ENCODE results near the gene SSR2. TPM values are rescaled to one million over a fixed set of nuclear protein-coding genes. Genes with fewer than 3 reads are reported as not detected.

The SSR2 gene
- total RNA-seq, 4 donors from 2014 or later = 197 to 397 (median 308) TPM

DNA sequence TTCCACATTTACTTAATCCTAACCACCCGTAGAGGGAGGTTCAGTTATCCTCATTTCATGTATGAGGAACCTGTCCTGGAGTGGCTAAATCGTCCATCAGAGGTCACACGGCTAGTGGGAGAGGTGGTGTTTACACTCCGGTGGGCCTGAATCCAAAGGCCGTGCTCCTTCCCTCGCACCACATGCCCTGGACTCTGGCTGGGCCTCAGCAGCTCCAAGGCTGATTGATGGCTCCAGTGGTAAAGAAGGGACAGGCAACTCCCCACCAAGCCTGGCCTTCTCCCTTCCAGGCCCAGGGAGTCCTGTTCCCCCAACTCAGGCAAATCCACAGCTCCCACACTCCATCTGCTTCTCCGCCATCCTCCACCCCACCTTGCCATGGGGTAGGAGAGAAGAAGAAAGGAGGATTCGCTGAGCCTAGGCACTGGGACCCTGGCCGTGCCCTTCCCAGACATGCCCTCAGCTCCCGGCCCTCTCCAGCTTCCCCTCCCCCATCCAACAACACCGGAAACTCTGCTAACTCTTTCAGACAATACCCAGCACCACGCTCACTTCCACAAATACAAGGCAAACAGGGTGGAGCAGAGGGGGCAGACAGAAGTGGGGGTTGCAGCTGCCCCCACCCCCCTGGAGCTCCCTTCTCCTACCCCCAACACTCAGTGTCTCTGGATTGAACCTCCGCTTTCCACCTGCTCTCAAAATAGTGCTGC, 53.3 kb downstream of the SSR2 start:
- ATAC-seq (ENCODE audit: low FRiP score) (no peak), DNase-seq (ENCODE audit: low spot score) (no peak)
- TF ChIP-seq, protein P1, sequence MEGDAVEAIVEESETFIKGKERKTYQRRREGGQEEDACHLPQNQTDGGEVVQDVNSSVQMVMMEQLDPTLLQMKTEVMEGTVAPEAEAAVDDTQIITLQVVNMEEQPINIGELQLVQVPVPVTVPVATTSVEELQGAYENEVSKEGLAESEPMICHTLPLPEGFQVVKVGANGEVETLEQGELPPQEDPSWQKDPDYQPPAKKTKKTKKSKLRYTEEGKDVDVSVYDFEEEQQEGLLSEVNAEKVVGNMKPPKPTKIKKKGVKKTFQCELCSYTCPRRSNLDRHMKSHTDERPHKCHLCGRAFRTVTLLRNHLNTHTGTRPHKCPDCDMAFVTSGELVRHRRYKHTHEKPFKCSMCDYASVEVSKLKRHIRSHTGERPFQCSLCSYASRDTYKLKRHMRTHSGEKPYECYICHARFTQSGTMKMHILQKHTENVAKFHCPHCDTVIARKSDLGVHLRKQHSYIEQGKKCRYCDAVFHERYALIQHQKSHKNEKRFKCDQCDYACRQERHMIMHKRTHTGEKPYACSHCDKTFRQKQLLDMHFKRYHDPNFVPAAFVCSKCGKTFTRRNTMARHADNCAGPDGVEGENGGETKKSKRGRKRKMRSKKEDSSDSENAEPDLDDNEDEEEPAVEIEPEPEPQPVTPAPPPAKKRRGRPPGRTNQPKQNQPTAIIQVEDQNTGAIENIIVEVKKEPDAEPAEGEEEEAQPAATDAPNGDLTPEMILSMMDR (IDR thresholded peaks at IDR 0.05) = no peak

DNA sequence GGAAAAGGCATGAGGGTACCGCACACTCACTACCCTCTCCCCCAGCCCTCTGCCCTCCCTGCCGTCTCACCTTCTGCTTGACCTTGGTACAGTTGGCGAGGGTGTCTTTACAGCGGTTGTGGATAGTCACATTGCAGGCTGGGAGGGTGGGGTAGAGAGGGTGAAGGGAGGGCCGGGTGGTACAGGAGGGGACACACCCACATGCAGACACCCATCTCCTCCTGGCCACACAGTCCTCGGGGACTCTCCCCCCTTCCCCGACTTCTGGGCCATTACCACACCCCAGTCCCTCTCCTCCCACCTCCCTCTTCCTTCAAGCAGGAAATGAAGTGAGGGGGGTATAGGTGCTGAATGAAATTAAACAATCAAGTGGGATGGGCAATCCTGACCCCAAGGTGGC, 54.0 kb downstream of the SSR2 start:
- ATAC-seq (ENCODE audit: low FRiP score) = no peak
- TF ChIP-seq, protein P1 (IDR thresholded peaks at IDR 0.05) = no peak
- DNase-seq (ENCODE audit: low spot score) = no peak

DNA sequence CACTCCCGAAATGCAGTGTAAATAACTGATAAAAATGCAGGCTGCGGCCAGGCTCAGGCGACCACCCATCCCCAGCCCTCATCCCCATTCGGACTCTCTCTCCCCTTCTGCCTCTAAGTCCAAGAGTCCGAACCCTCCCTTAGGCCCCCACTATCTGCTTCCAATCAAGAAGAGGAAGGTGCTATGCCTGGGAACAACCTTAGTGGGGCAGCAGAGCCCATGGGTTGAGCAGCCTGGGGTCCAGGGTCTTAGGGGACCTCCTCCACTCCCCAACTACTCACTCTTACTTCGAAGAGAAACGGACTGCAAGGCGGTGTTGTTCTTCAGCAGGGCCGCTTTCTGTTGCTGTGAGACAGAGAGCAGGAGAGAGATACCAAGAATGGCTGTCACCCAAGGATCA, 54.6 kb downstream of the SSR2 start:
- ATAC-seq (ENCODE audit: low FRiP score) = no peak
- no peak for DNase-seq (ENCODE audit: low spot score)
- TF ChIP-seq, protein P1 (IDR thresholded peaks at IDR 0.05) = no peak

DNA sequence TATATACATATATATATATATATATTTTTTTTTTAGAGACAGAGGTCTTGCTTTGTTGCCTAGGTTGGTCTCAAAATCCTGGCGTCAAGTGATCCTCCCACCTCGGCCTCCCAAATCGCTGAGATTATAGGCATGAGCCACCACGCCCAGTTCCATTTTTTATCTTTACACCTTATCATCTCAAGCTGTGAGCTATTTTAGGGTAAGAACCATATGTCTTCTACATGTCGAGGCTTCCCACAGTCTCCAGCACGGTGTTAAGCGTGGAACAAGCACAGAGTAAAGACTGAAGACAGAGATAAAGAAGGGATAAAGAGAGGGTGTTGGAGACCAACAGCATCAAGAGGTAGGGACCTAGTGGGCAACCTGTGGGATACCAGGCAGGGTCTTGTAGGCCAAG, 56.6 kb downstream of the SSR2 start:
- TF ChIP-seq, protein P1 (IDR thresholded peaks at IDR 0.05) = no peak
- no peak for ATAC-seq (ENCODE audit: low FRiP score)
- no peak for DNase-seq (ENCODE audit: low spot score)

DNA sequence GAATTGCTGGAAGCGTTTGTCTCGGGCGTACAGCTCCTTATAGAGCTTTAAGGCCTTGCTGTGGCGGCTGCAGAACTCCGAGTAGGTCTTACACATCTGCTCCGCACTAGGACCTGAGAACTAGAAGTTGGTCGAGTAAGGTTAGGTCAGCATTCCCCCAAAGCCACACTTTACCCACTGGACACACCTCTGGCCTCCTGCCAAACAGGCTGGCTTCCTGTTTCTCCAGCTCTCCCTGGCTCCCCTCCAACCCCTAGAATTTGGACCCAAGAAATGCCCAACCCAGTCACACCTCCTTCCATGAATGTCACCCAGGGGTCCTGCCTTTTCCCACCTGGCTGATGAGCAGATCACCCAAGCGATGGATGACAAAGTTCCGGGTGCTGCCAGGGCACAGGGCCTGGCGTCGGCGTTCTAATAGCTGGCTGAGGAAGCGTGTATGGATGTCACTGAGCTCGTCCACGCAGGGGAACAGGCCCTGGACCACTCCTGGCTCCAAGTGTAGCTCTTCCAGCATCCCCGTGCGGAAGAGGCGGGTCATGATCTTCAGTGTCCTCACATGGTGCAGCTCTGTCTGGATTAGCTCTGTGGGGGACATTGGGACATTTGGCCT, 58.0 kb downstream of the SSR2 start:
- TF ChIP-seq, protein P1 (IDR thresholded peaks at IDR 0.05) = no peak
- DNase-seq (ENCODE audit: low spot score) (no peak), ATAC-seq (ENCODE audit: low FRiP score) (no peak)

DNA sequence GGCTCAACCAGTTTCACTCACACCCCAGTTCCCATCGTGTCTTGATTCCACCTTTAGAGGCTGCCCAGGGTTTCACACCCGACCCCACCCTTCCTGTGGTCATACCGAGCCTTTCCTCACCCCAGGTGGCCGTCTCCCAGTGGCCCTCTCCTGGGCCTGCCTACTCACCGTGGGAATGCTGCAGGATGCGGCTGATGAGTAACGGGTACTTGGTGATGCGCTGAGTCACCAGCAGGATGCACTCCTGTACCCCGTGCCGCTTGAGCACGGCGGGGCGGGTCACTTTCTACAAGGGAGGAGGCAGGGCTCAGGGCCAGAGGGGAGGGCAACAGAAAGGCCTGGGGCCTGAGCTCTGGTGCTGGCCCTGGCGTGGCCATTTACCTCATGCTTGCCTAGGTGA, 58.8 kb downstream of the SSR2 start:
- TF ChIP-seq, protein P1 (IDR thresholded peaks at IDR 0.05) = no peak
- ATAC-seq (ENCODE audit: low FRiP score) (peak; percentile 81), DNase-seq (ENCODE audit: low spot score) (no peak)

All from omental fat pad (tissue), 4 donors.